GM21360 (cell line): Measurements from ENCODE around the gene SLC35A4.

Source experiments
- ATAC-seq: cut with Tn5 transposase; IDR thresholded peaks from one replicate; pipeline ENCODE4 v1.9.1; 2021; ENCODE audit warnings: mild to moderate bottlenecking, moderate library complexity; ENCODE audit not compliant: unreplicated experiment

SLC35A4 gene

GRCh38 chr5:140564196-140565023 lies at the start of gene SLC35A4, which contains the start of gene APBB3:
TSS of gene SLC35A4 (plus strand) at chr5:140564828. CDS start at chr5:140567170, 2,342 bp downstream.
TSS of gene APBB3 (minus strand) at chr5:140564598. CDS start at chr5:140564245, 353 bp downstream.
- ATAC-seq, result peak; percentile 90

- ATAC-seq, result no peak
Measured at GRCh38 chr5:140524003-140524402, 40.6 kb upstream of the SLC35A4 start.

GRCh38 chr5:140540227-140540626 lies 24.4 kb upstream of the SLC35A4 start:
- no peak for ATAC-seq

GRCh38 chr5:140542972-140543371 lies 21.7 kb upstream of the SLC35A4 start:
- ATAC-seq, result no peak

- ATAC-seq, result no peak
Measured at GRCh38 chr5:140544986-140545385, 19.6 kb upstream of the SLC35A4 start.

GRCh38 chr5:140545606-140546005 lies 19.0 kb upstream of the SLC35A4 start:
- ATAC-seq, result no peak

GRCh38 chr5:140546851-140547507 lies 17.6 kb upstream of the SLC35A4 start:
- ATAC-seq, result no peak

GRCh38 chr5:140547508-140548299 lies 16.9 kb upstream of the SLC35A4 start, which contains the start of gene EIF4EBP3:
TSS of gene EIF4EBP3 (plus strand) at chr5:140547662. CDS start at chr5:140547738, 76 bp downstream.
- ATAC-seq, result peak; percentile 96

- ATAC-seq, result peak; percentile 3
Measured at GRCh38 chr5:140548300-140548688, 16.3 kb upstream of the SLC35A4 start.

GRCh38 chr5:140548791-140549190 lies 15.8 kb upstream of the SLC35A4 start:
- ATAC-seq, result no peak

GRCh38 chr5:140549237-140550144 lies 15.1 kb upstream of the SLC35A4 start:
- ATAC-seq, result no peak

- ATAC-seq, result no peak
Measured at GRCh38 chr5:140550147-140551079, 14.2 kb upstream of the SLC35A4 start.

GRCh38 chr5:140551872-140552271 lies 12.8 kb upstream of the SLC35A4 start:
- ATAC-seq, result no peak

- ATAC-seq, result no peak
Measured at GRCh38 chr5:140553657-140554056, 11.0 kb upstream of the SLC35A4 start.

GRCh38 chr5:140554454-140554853 lies 10.2 kb upstream of the SLC35A4 start:
- ATAC-seq, result no peak

GRCh38 chr5:140555747-140556312 lies 8.8 kb upstream of the SLC35A4 start:
- ATAC-seq, result no peak

- ATAC-seq, result no peak
Measured at GRCh38 chr5:140556438-140556837, 8.2 kb upstream of the SLC35A4 start.

GRCh38 chr5:140557136-140557805 lies 7.4 kb upstream of the SLC35A4 start, which contains the start of gene SRA1:
TSS of gene SRA1 (minus strand) at chr5:140557473. CDS start at chr5:140557452, 21 bp downstream.
- ATAC-seq, result peak; percentile 97
